ENCODE measurements around the gene SCAMP4. TPM values are rescaled to one million over a fixed set of nuclear protein-coding genes. Genes with fewer than 3 reads are reported as not detected.
A peak's percentile ranks its signal among the peaks of the same experiment; 100 is the strongest.

The SCAMP4 gene
- total RNA-seq, 1 experiment from 2014 or later = 69.0 TPM

- peaks cover 12% of the 10 kb centered on the region; the same call in 1 of the 2 replicates for H3K79me2 ChIP-seq (ENCODE audit: insufficient read depth, low read length)
- H3K27me3 ChIP-seq (ENCODE audit: insufficient read depth, low read length) = no peaks in the 10 kb centered on the region
- H3K4me1 ChIP-seq (ENCODE audit: insufficient read depth, low read length) = peaks cover 11% of the 10 kb centered on the region; the same call in 1 of the 2 replicates
- H2BK15ac ChIP-seq (ENCODE audit: low read depth, low read length) = no peak overlapping the region; the same call in 1 of the 2 replicates
- no peak overlapping the region for H2BK5ac ChIP-seq (ENCODE audit: insufficient read length, low read length)
- H2BK120ac ChIP-seq (ENCODE audit: low read depth, low read length, poor library complexity, severe bottlenecking) = no peak overlapping the region
- H2BK12ac ChIP-seq (ENCODE audit: insufficient read length, low read depth, low read length) = no peak overlapping the region
- no peak overlapping the region for H3T11ph ChIP-seq (ENCODE audit: low read length)
- H3K4ac ChIP-seq (ENCODE audit: low read depth, low read length) = no peak overlapping the region
- Mint-ChIP-seq H3K4me3 (peak overlapping the region; percentile 91 to 95), H3K27ac (peak overlapping the region in 2 of 3 experiments; percentile 22 to 90; a peak in 4 of 7 replicates), H3K9me3 (no peaks in the 10 kb centered on the region; a peak in 1 of 5 replicates), H3K27me3 (ENCODE audit: low read depth) (peaks cover 2% of the 10 kb centered on the region; the same call in 1 of the 2 replicates), H3K36me3 (ENCODE audit: insufficient read depth in 1 of 3, low read depth in 3 of 3) (0 out of 7 replicates have a peak, but pooled peaks cover 0 to 4% (median 0%) of the 10 kb centered on the region in 3 experiments), H3K4me1 (peaks cover 33 to 34% of the 10 kb centered on the region in 2 experiments)
- H2AK5ac ChIP-seq (ENCODE audit: insufficient read length, low read length) = no peak overlapping the region
- H2BK20ac ChIP-seq (ENCODE audit: low read depth, low read length, poor library complexity, severe bottlenecking) = no peak overlapping the region
- H3K79me1 ChIP-seq (ENCODE audit: insufficient read depth, low read depth, low read length, poor library complexity, severe bottlenecking) = peaks cover 23% of the 10 kb centered on the region
- no peak overlapping the region for H3K18ac ChIP-seq (ENCODE audit: insufficient read length, low read depth, low read length)
- no CpG with 5 or more reads among the region's 25 CpGs for WGBS (ENCODE audit: extremely low coverage, insufficient read length, low lambda C conversion rate)
- no peak overlapping the region for H3K4me2 ChIP-seq (ENCODE audit: insufficient read depth, insufficient read length, low read length)
- no peak overlapping the region; the same call in 1 of the 2 replicates for H3K14ac ChIP-seq (ENCODE audit: insufficient read depth, low read length)
- no peak for DNase-seq
- H3K23me2 ChIP-seq (ENCODE audit: insufficient read length, low read depth, low read length, poor library complexity, severe bottlenecking) = peaks cover 9% of the 10 kb centered on the region
- no peak overlapping the region for H3K56ac ChIP-seq (ENCODE audit: insufficient read length, low read depth, low read length)
- H3K23ac ChIP-seq (ENCODE audit: insufficient read length, low read depth, low read length) = no peak overlapping the region
- H3K9ac ChIP-seq (ENCODE audit: extremely low read depth, insufficient read length, low read length) = no peak overlapping the region
- H2AFZ ChIP-seq (ENCODE audit: low read length) = no peak overlapping the region
- H4K91ac ChIP-seq (ENCODE audit: insufficient read length, low read depth, low read length) = no peak overlapping the region
- H4K20me1 ChIP-seq (ENCODE audit: control insufficient read depth, insufficient read depth, insufficient read length) = no peaks in the 10 kb centered on the region
- H4K8ac ChIP-seq (replicated peaks; ENCODE audit: insufficient read length, low read depth, low read length) = no peak overlapping the region
- no peaks in the 10 kb centered on the region for H3K9me3 ChIP-seq (ENCODE audit: control insufficient read depth, low read depth, low read length)
- H3K27ac ChIP-seq (ENCODE audit: insufficient read length, low read depth, low read length) = no peak overlapping the region
- no peak overlapping the region for H4K5ac ChIP-seq (ENCODE audit: insufficient read length, low read depth, low read length)
- no peak for TF ChIP-seq CTCF (conservative IDR thresholded peaks at IDR 0.05)
These were observed 22.2 kb upstream of the SCAMP4 start for GRCh38 chr19:1882786-1883692.

Measured in H9 (cell line).